CD4-positive, alpha-beta T cell (primary cell): ENCODE measurements around the gene THSD7B. TPM values are rescaled to one million over a fixed set of nuclear protein-coding genes. Genes with fewer than 3 reads are reported as not detected.

ENCODE experiments used
- ATAC-seq: fragments of 200-7000 bp; cut with Tn5 transposase; one replicate; pipeline ENCODE4 v1.10.0; 2022; ENCODE audit warnings: mild to moderate bottlenecking; ENCODE audit not compliant: poor library complexity
- CTCF ChIA-PET: fragments of 350-600 bp; sonication (Branson Sonifier 250); formaldehyde crosslinking; loops from one replicate; lab custom pipeline; 2021; ENCODE audit warnings: antibody characterized with exemption, inconsistent platforms; lab: Charles Lee
- POLR2A ChIA-PET: fragments of 350-600 bp; sonication (Branson Sonifier 250); formaldehyde crosslinking; loops from one replicate; lab custom pipeline; 2021; ENCODE audit warnings: antibody characterized with exemption, inconsistent platforms; lab: Charles Lee
- DNase-seq, 14 experiments: peaks; one replicate each; pipeline ENCODE4 v3.0.0-alpha.2; 2013 to 2020; ENCODE audit warnings: mixed read lengths in 2 of 14
- H3K27ac ChIP-seq, 2 donors: one replicate each; pipeline versions ENCODE4 v1.5.1 to v1.7.0; 2013; ENCODE audit warnings: low read length in 2 of 2, low read depth in 1 of 2, mild to moderate bottlenecking in 1 of 2
- H3K27me3 ChIP-seq, 2 experiments: 1 replicate in 1 of 2; 2 replicates in 1 of 2; pipeline versions ENCODE4 v1.6.1 to v1.7.0; 2013; ENCODE audit warnings: low read length in 2 of 2, control low read depth in 1 of 2, mild to moderate bottlenecking in 1 of 2, moderate library complexity in 1 of 2; ENCODE audit not compliant: insufficient read depth in 2 of 2, control insufficient read depth in 1 of 2
- H3K36me3 ChIP-seq: one replicate; pipeline ENCODE4 v1.6.1; 2013; ENCODE audit warnings: low read length, control low read depth; ENCODE audit not compliant: insufficient read depth
- H3K4me1 ChIP-seq: one replicate; pipeline ENCODE4 v1.6.1; 2013; ENCODE audit warnings: low read length, control low read depth; ENCODE audit not compliant: insufficient read depth
- H3K4me3 ChIP-seq: one replicate; pipeline ENCODE4 v1.5.1; 2013; ENCODE audit warnings: mild to moderate bottlenecking, low read length, moderate library complexity
- H3K9me3 ChIP-seq, 2 experiments: 1 replicate in 1 of 2; 2 replicates in 1 of 2; pipeline versions ENCODE4 v1.6.1 to v1.7.0; 2013; ENCODE audit warnings: low read length in 2 of 2, mild to moderate bottlenecking in 2 of 2, control low read depth in 1 of 2, moderate library complexity in 1 of 2; ENCODE audit not compliant: control insufficient read depth in 1 of 2, insufficient read depth in 1 of 2
- H3K27ac Mint-ChIP-seq: one replicate; pipeline ENCODE4 v1.8.0; 2020; ENCODE audit warnings: mixed read lengths
- H3K27me3 Mint-ChIP-seq: one replicate; pipeline ENCODE4 v1.8.0; 2021; ENCODE audit warnings: mixed read lengths
- H3K36me3 Mint-ChIP-seq: one replicate; pipeline ENCODE4 v1.8.0; 2021; ENCODE audit warnings: low read depth, mixed read lengths
- H3K4me1 Mint-ChIP-seq: one replicate; pipeline ENCODE4 v1.8.0; 2021; ENCODE audit warnings: low read depth, mixed read lengths
- H3K4me3 Mint-ChIP-seq: one replicate; pipeline ENCODE4 v1.8.0; 2020; ENCODE audit warnings: mild to moderate bottlenecking, mixed read lengths
- H3K9me3 Mint-ChIP-seq: one replicate; pipeline ENCODE4 v1.8.0; 2020; ENCODE audit warnings: mixed read lengths
- intact Hi-C, 2 experiments: fragments of 100-400 bp; cut with DNase I in 1 of 2; cut with micrococcal nuclease in 1 of 2; formaldehyde crosslinking; loops; one replicate each; pipeline versions ENCODE4 v1.15.1 to v1.9.0; 2023 to 2025; cut with DNase I, micrococcal nuclease
- total RNA-seq, 174 experiments: library from RNA in 2 of 174; stranded (reverse) in 2 of 174; gene quantifications; one replicate each; pipeline ENCODE4 v1.2.3 and lab custom pipeline; 2021 to 2026
- TF ChIP-seq, protein P1 (sequence below): fragments of 200-600 bp; IDR thresholded peaks from one replicate; pipeline ENCODE4 v1.8.0; 2022; ENCODE audit warnings: antibody characterized with exemption, mild to moderate bottlenecking

THSD7B gene
- total RNA-seq, 2 experiments from 2014 or later, result not detected

DNA sequence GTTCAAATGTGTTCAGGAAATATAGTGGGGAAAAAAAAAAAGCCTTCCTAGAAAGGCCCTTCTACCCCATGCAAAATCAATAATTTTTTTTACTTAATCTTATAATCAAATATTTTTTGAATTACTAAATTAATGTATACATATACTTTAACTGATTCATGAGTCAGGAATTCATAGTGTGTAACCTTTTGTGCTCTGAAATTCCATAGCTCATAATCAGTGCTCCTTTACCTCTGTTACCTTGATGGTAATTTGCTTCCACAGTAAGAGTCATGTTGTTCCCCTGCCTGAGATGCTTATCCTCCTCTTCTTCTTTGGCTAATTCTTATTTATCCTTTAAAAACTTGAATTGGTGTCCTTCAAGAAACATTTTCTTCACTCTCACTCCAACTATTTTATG is 414.2 kb downstream of the THSD7B start:
- no peak overlapping the region for H3K27ac ChIP-seq
- ChIA-PET CTCF (no interaction called here), POLR2A (no interaction called here)
- Mint-ChIP-seq H3K4me1 (no peaks in the 10 kb centered on the region), H3K27me3 (no peaks in the 10 kb centered on the region), H3K27ac (no peak overlapping the region), H3K9me3 (no peaks in the 10 kb centered on the region), H3K4me3 (no peak overlapping the region), H3K36me3 (no peaks in the 10 kb centered on the region)
- H3K27me3 ChIP-seq, result no peaks in the 10 kb centered on the region
- H3K36me3 ChIP-seq, result no peaks in the 10 kb centered on the region
- ATAC-seq (no peak), DNase-seq (no peak)
- TF ChIP-seq, protein P1, sequence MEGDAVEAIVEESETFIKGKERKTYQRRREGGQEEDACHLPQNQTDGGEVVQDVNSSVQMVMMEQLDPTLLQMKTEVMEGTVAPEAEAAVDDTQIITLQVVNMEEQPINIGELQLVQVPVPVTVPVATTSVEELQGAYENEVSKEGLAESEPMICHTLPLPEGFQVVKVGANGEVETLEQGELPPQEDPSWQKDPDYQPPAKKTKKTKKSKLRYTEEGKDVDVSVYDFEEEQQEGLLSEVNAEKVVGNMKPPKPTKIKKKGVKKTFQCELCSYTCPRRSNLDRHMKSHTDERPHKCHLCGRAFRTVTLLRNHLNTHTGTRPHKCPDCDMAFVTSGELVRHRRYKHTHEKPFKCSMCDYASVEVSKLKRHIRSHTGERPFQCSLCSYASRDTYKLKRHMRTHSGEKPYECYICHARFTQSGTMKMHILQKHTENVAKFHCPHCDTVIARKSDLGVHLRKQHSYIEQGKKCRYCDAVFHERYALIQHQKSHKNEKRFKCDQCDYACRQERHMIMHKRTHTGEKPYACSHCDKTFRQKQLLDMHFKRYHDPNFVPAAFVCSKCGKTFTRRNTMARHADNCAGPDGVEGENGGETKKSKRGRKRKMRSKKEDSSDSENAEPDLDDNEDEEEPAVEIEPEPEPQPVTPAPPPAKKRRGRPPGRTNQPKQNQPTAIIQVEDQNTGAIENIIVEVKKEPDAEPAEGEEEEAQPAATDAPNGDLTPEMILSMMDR, result no peak
- intact Hi-C loops, result no loop called here
- H3K4me1 ChIP-seq, result no peaks in the 10 kb centered on the region
- no peak overlapping the region for H3K4me3 ChIP-seq
- no peaks in the 10 kb centered on the region for H3K9me3 ChIP-seq

DNA sequence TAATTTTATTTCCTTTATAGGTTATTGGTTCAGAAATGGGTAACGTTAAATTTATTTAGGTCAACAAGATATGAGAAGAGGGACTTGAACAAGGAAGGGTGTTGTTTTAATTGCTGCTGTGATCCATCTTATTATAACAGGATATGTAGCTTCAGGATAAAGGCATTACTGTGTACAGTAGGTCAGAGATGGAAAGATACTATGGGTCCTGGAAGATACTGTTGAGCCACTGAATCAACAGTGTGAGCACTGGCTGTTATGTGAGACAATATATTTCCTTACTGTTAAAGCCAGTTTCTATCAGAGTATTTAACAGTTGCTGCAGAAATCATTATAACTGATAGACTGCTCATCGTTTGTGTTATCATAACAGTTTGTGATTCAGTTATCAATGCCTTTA is 414.7 kb downstream of the THSD7B start:
- H3K9me3 Mint-ChIP-seq, result no peaks in the 10 kb centered on the region
- CTCF ChIA-PET, result no interaction called here
- no peak for DNase-seq
- no peaks in the 10 kb centered on the region for H3K27me3 Mint-ChIP-seq
- no peak overlapping the region for H3K4me3 Mint-ChIP-seq
- Histone ChIP-seq H3K27ac (no peak overlapping the region), H3K9me3 (no peaks in the 10 kb centered on the region), H3K4me1 (no peaks in the 10 kb centered on the region), H3K4me3 (no peak overlapping the region), H3K36me3 (no peaks in the 10 kb centered on the region), H3K27me3 (no peaks in the 10 kb centered on the region)
- intact Hi-C loops, result no loop called here
- no peaks in the 10 kb centered on the region for H3K4me1 Mint-ChIP-seq
- no peaks in the 10 kb centered on the region for H3K36me3 Mint-ChIP-seq
- POLR2A ChIA-PET, result no interaction called here
- TF ChIP-seq, protein P1, result no peak
- H3K27ac Mint-ChIP-seq, result no peak overlapping the region
- no peak for ATAC-seq

DNA sequence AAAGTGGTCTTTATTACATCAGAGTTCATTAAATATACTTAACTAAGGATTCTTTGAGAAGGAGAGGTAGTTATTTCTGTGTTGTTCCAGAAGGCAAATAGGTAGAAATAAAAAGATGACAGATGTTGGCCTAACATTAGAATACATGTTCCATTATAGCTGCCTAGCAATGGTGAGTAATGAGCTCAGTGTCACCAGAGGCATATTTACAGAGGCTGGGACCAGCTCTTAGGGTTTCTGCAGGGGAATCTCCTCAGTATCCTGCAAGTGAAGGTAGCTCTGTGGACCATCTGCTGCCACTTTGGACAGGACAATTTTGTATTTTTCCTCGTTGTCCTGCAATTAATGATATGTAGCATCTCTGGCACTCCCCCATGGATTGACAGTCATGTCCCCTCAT is 416.0 kb downstream of the THSD7B start:
- Mint-ChIP-seq H3K36me3 (no peaks in the 10 kb centered on the region), H3K9me3 (peaks cover 2% of the 10 kb centered on the region), H3K4me1 (no peaks in the 10 kb centered on the region), H3K27ac (no peak overlapping the region), H3K27me3 (no peaks in the 10 kb centered on the region), H3K4me3 (no peak overlapping the region)
- TF ChIP-seq, protein P1, result no peak
- DNase-seq (no peak), ATAC-seq (no peak)
- intact Hi-C loops, result no loop called here
- H3K9me3 ChIP-seq, result no peaks in the 10 kb centered on the region
- H3K4me1 ChIP-seq, result no peaks in the 10 kb centered on the region
- H3K27ac ChIP-seq, result no peak overlapping the region
- H3K4me3 ChIP-seq, result no peak overlapping the region
- ChIA-PET POLR2A (no interaction called here), CTCF (no interaction called here)
- no peaks in the 10 kb centered on the region for H3K27me3 ChIP-seq
- no peaks in the 10 kb centered on the region for H3K36me3 ChIP-seq
